ENCODE measurements around the gene PLAAT5.

DNA sequence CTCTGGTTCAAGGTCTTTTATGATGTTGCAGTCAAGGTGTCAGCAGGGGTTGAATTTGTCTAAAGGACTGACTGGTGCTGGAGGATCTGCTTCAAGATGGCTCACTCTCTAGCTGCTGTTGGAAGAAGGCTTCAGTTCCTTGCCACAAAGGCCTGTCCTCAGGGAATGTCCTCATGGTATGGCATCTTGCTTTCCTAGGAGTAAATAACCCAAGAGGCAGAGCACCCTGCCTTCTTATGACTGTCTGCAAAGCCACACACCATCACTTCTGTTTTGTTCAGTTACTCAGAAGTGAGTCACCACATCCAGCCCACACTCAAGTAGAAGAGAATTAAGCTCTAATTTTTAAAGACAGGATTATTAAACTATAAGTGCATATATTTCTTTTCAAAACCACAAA lies 45.2 kb downstream of the PLAAT5 start:
- no peak for TF ChIP-seq POLR2A (IDR thresholded peaks at IDR 0.05)
- no peak for TF ChIP-seq CTCF (IDR thresholded peaks at IDR 0.05)
- TF ChIP-seq EP300 (IDR thresholded peaks at IDR 0.05), result no peak

All from tibial nerve (tissue), 4 donors.